GM12864 (cell line): ENCODE results near the gene HNRNPK.
"Not testable (repeated sequence)": the region's sequence is repeated elsewhere in the genome, so short reads cannot be mapped to it uniquely, and the experiment has no call there.

Source experiments
- DNase-seq: peaks from one replicate; pipeline ENCODE4 v3.0.0-alpha.2; 2011; ENCODE audit warnings: low read depth
- H3K4me3 ChIP-seq: 2 replicates; pipeline ENCODE4 v1.5.1; 2011; ENCODE audit warnings: mild to moderate bottlenecking, low read depth, low read length, control low read depth
- TF ChIP-seq, protein P1 (sequence below): IDR thresholded peaks from 2 replicates; pipeline ENCODE4 v1.5.1; 2011; ENCODE audit warnings: low read depth, mild to moderate bottlenecking, moderate library complexity, low read length, control low read depth, inconsistent platforms; ENCODE audit errors: missing control alignments

Gene HNRNPK

DNA sequence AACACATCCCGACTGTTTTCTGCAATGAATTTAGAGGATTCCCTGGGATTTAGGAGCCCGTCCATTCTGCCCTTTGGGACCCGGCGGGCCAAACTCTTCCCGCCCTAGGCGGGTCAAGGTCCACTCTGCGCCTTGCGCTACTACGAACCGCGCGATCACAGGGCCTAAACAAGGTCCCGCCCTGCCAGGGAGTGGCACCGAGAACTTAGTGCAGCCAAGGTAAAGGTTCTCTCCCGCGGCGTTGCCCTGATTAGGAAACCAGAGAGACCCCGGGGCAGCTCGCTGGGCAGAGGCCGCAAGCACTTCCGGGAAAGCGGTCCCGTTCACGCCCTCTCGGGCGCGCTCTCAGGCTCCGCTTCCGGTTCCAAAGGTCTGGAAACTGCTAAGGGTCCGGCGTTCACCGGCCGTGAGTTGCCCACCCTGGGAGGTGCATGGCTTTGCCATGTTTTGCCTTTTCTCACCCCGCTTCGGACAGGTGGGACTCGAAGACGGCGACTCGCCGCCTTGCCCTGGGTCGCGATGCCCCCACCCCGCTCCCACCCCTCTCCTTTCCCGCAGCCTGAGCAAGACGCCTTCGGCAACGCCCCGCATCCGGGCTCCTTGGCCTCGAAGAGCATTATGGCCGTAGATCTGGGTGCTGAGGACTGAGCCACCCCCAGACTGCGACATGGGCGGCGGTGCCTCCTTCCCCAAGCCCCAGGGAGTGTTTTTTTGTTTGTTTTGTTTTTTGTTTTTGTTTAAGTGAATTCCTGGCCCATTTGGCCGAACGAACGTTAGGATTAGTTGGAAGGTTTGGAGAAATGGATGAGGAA is 23.4 kb downstream of the HNRNPK start:
- DNase-seq = peak; percentile 45
- peak overlapping the region; percentile 67 for H3K4me3 ChIP-seq
- TF ChIP-seq, protein P1, sequence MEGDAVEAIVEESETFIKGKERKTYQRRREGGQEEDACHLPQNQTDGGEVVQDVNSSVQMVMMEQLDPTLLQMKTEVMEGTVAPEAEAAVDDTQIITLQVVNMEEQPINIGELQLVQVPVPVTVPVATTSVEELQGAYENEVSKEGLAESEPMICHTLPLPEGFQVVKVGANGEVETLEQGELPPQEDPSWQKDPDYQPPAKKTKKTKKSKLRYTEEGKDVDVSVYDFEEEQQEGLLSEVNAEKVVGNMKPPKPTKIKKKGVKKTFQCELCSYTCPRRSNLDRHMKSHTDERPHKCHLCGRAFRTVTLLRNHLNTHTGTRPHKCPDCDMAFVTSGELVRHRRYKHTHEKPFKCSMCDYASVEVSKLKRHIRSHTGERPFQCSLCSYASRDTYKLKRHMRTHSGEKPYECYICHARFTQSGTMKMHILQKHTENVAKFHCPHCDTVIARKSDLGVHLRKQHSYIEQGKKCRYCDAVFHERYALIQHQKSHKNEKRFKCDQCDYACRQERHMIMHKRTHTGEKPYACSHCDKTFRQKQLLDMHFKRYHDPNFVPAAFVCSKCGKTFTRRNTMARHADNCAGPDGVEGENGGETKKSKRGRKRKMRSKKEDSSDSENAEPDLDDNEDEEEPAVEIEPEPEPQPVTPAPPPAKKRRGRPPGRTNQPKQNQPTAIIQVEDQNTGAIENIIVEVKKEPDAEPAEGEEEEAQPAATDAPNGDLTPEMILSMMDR = no peak

DNA sequence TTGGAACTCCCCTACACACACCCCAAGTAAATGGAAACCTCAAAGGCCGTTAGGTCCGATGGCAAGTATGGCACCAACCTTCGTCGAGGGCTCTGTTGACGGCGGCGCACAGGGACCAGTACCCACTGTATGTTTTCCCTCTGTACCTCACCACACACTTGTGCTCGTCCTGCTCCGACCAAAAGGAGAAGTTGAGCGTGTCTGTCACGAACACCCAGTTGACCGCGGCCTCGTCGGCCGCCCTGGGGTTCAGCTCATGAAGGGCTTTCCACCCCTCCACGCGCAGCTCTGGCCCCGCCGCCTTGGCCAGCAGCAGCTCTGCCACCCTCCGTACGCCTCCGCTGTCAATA is 24.0 kb downstream of the HNRNPK start:
- no peak for DNase-seq
- TF ChIP-seq, protein P1 = no peak
- peak overlapping the region; percentile 67 for H3K4me3 ChIP-seq

DNA sequence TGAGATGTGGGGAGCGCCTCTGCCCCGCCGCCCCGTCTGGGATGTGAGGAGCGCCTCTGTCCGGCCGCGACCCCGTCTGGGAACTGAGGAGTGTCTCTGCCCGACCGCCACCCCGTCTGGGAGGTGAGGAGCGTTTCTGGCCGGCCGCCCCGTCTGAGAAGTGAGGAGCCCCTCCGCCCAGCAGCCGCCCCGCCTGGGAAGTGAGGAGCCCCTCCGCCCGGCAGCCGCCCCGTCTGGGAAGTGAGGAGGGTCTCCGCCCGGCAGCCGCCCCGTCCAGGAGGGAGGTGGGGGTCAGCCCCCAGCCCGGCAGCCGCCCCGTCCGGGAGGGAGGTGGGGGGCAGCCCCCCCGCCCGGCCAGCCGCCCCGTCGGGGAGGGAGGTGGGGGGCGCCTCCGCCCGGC is 31.9 kb downstream of the HNRNPK start:
- not testable (repeated sequence) for H3K4me3 ChIP-seq, DNase-seq

DNA sequence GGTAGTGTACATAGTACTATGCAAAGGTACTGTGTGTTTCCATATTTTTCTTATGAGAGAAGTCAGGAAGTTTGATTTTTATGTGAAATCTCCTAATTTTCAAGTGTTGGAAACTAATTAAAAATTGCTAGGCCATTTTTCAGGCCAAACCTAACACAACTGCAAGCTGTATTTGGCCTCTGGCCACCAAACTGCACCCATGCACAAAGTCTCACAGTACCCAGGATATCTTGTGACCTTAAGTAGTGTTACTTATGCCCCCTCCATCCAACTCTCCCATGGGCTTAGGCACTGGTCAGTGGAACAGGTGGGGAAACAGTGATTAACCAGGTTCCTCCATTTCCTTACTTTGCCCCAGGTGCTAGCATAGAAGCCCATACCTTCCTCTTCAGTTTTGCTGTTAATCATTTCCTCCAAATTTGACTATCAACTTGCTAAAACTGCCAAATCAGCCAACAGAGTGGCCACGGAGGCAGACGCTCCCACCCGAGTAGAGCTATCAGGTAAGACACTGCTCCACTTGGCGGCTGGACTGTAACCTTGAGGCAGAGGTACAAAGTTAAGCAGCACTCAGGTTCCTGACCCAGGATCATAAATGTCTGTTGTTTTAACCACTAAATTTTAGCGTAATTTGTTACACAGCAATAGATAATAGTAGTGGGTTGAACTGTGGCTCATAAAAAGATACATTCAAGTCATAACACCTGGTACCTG is 39.3 kb downstream of the HNRNPK start:
- DNase-seq = no peak
- TF ChIP-seq, protein P1 = no peak
- H3K4me3 ChIP-seq = no peak overlapping the region

DNA sequence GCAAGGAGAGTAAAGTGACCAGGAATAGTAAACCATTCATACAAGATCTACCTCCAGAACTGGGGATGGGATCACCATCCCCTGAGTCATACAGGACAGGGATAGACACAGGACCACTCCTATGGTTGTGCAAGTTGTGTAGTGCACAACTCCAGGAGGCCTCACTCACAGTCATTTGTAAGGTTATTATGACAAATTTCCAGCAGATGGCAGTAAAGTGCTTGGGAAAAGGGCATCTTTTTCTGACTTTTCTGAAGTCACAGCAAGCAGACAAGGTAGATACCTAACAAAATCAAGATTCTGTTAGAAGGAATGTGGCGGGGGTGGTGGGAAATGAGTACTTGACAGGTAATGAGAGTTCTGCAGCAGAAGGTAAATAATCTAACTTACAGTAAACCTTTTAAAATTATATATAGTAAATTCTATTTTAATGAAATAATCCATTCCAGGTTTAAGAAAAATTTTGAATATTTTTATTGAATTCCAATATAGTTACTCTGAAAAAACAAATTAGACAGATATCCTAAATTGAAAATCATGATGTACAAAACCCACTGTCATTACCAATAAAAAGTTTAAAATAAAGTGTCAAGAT is 42.1 kb downstream of the HNRNPK start:
- TF ChIP-seq, protein P1 = peak; percentile 61
- DNase-seq = no peak
- H3K4me3 ChIP-seq = no peak overlapping the region

DNA sequence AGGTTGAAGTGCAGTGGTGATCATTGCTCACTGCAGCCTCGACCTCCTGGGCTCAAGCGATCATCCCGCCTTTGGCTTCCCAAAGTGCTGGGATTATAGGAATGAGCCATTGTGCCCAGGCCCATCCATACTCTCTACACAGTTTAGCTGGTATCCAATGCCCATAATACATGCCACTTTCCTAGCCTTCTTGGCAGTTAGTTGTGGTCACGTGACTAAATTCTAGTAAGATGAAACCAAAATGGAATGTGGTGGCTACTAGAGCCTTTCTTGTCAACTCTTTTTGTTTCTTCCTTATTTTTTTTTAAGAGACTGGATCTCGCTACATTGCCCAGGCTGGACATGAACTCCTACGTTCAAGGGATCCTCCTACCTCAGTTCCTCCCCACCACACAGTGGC is 43.5 kb downstream of the HNRNPK start:
- no peak for DNase-seq
- no peak overlapping the region for H3K4me3 ChIP-seq

More for the DNA sequence above, 43.5 kb downstream of the HNRNPK start:
- TF ChIP-seq, protein P1 = no peak
